K562 (cell line): ENCODE measurements around the gene ERC2.

Experiments
- CCNT2 ChIP-seq: IDR thresholded peaks from 2 replicates; pipeline ENCODE4 v1.6.1; 2011; ENCODE audit warnings: borderline replicate concordance, low read depth, mild to moderate bottlenecking, moderate library complexity, mixed read lengths, low read length; ENCODE audit not compliant: insufficient read length; ENCODE audit errors: extremely low read depth
- CREB1 ChIP-seq, 2 experiments: sonication (generic) in 1 of 2; formaldehyde crosslinking in 1 of 2; IDR thresholded peaks; 2 replicates each; pipeline versions ENCODE4 v1.6.1 to v1.8.0; 2012 to 2022; ENCODE audit warnings: inconsistent platforms in 1 of 2, mild to moderate bottlenecking in 1 of 2, missing genetic modification reagents in 1 of 2, moderate library complexity in 1 of 2
- EZH2 ChIP-seq: IDR thresholded peaks from 2 replicates; pipeline ENCODE4 v1.6.1; 2012; ENCODE audit warnings: low read depth, mild to moderate bottlenecking, inconsistent platforms, low read length, borderline replicate concordance
- HDAC6 ChIP-seq: IDR thresholded peaks from 2 replicates; pipeline ENCODE4 v1.6.1; 2012; ENCODE audit warnings: low read depth, mild to moderate bottlenecking, control low read depth, inconsistent platforms, low read length, moderate library complexity
- POLR2A ChIP-seq: fragments of 450-650 bp; conservative IDR thresholded peaks from 2 replicates; pipeline ENCODE4 v1.6.1; 2016
- SMC3 ChIP-seq: conservative IDR thresholded peaks from 2 replicates; pipeline ENCODE4 v1.6.1; 2011; ENCODE audit warnings: low read depth, low read length, improper control_type of control experiment; ENCODE audit not compliant: insufficient read depth
- TF ChIP-seq, protein P1 (sequence below), 3 experiments: IDR thresholded peaks in 2 of 3; conservative IDR thresholded peaks in 1 of 3; 2 replicates each; pipeline ENCODE4 v1.5.1; 2011 to 2012; ENCODE audit warnings: low read length in 3 of 3, mild to moderate bottlenecking in 3 of 3, control low read depth in 2 of 3, improper control_type of control experiment in 1 of 3, inconsistent platforms in 1 of 3, low read depth in 1 of 3, mixed read lengths in 1 of 3, moderate library complexity in 1 of 3; ENCODE audit not compliant: insufficient read depth in 2 of 3

DNA sequence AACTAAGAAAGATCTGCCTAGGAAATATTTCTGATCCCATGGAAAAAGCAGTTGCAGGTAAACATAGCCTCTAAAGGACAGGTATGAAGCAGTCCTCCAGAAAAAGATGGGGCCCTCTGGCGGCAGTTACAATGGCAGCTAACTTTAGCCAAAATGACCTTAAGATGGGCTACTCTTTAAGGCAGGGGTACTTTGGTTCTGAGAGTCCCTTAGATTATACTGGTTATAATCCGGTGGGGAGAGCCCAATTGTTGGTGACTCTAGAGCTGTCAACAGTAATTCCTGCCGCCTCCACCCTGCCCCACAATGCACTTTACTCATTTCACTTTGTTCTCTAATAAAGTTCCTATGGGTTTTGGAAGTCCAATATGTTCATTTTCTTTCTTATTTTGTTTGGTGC lies 568.4 kb downstream of the ERC2 start:
- TF ChIP-seq SMC3 (no peak), EZH2 (no peak), CREB1 (IDR thresholded peaks at IDR 0.05) (no peak), CREB1 (CRISPR knock-in tag; IDR thresholded peaks at IDR 0.05) (no peak), HDAC6 (no peak), CCNT2 (no peak), POLR2A (no peak)
- TF ChIP-seq, protein P1, sequence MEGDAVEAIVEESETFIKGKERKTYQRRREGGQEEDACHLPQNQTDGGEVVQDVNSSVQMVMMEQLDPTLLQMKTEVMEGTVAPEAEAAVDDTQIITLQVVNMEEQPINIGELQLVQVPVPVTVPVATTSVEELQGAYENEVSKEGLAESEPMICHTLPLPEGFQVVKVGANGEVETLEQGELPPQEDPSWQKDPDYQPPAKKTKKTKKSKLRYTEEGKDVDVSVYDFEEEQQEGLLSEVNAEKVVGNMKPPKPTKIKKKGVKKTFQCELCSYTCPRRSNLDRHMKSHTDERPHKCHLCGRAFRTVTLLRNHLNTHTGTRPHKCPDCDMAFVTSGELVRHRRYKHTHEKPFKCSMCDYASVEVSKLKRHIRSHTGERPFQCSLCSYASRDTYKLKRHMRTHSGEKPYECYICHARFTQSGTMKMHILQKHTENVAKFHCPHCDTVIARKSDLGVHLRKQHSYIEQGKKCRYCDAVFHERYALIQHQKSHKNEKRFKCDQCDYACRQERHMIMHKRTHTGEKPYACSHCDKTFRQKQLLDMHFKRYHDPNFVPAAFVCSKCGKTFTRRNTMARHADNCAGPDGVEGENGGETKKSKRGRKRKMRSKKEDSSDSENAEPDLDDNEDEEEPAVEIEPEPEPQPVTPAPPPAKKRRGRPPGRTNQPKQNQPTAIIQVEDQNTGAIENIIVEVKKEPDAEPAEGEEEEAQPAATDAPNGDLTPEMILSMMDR (IDR thresholded peaks at IDR 0.05 in 2 of 3, conservative IDR thresholded peaks at IDR 0.05 in 1 of 3; ENCODE audit: insufficient read depth in 2 of 3, low read depth in 1 of 3, low read length in 3 of 3): peak in 2 of 3 experiments; percentile 21; a peak in 2 of 6 replicates
